HG02885 (cell line): ENCODE measurements around the gene IGFALS.

Source experiments
- ATAC-seq: cut with Tn5 transposase; IDR thresholded peaks from one replicate; pipeline ENCODE4 v1.9.1; 2021; ENCODE audit warnings: mild to moderate bottlenecking; ENCODE audit not compliant: unreplicated experiment, poor library complexity

Gene IGFALS

GRCh38 chr16:1768061-1768766 is 25.3 kb downstream of the IGFALS start:
- no peak for ATAC-seq

- no peak for ATAC-seq
Measured at GRCh38 chr16:1767116-1767994, 26.1 kb downstream of the IGFALS start.

- ATAC-seq: no peak
Measured at GRCh38 chr16:1766701-1767100, 26.8 kb downstream of the IGFALS start.

- no peak for ATAC-seq
Measured at GRCh38 chr16:1766231-1766630, 27.3 kb downstream of the IGFALS start.

- no peak for ATAC-seq
Measured at GRCh38 chr16:1765826-1766225, 27.7 kb downstream of the IGFALS start.

GRCh38 chr16:1764971-1765370 is 28.5 kb downstream of the IGFALS start:
- no peak for ATAC-seq

GRCh38 chr16:1763521-1764511 is 29.7 kb downstream of the IGFALS start:
- ATAC-seq: no peak

GRCh38 chr16:1762879-1763520 is 30.5 kb downstream of the IGFALS start:
- no peak for ATAC-seq

- ATAC-seq: no peak
Measured at GRCh38 chr16:1762196-1762878, 31.2 kb downstream of the IGFALS start.

- no peak for ATAC-seq
Measured at GRCh38 chr16:1761751-1762150, 31.8 kb downstream of the IGFALS start.

GRCh38 chr16:1760911-1761310 is 32.6 kb downstream of the IGFALS start:
- no peak for ATAC-seq

- no peak for ATAC-seq
Measured at GRCh38 chr16:1759511-1759910, 34.0 kb downstream of the IGFALS start.

- ATAC-seq: no peak
Measured at GRCh38 chr16:1758923-1759322, 34.6 kb downstream of the IGFALS start.

- ATAC-seq: no peak
Measured at GRCh38 chr16:1757714-1758461, 35.6 kb downstream of the IGFALS start.

- no peak for ATAC-seq
Measured at GRCh38 chr16:1754204-1754603, 39.3 kb downstream of the IGFALS start.

GRCh38 chr16:1752853-1753252 is 40.7 kb downstream of the IGFALS start:
- ATAC-seq: no peak

GRCh38 chr16:1751946-1752345 is 41.6 kb downstream of the IGFALS start:
- ATAC-seq: no peak

GRCh38 chr16:1749152-1750117 is 44.1 kb downstream of the IGFALS start:
- ATAC-seq: no peak
